ENCODE data around the gene LEMD3.

LEMD3 gene

DNA sequence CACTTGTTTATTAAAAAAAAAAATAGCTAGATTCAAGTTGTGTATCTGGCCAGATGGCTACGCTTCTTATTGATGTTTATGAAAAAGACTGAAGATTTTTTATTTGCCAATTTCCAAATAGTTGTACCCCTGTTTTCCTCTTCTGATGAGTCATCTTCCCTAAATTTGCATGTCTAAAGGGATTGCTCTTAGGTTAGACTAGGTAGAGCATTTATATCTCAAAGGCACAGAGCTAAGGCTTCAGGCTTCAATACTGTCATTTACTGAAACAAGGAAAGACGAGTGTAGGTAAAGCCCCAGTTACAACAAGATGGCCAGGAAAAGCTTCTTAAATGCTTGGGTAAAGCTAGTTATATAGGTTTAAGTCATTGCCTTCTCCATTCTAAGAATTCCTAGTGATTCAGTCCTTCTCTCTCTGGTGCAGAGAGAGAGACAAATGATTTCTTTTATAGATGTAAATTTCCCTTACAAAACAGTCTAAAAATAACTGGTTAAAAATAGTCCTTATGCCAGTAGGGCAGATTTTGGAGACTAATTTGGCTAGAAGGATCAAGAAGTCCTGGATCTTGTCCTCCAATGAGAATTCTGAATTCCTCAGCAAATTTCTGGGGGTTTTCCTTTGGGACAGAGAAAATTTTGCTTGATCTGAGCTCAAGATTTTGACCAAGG, 26.1 kb downstream of the LEMD3 start:
- no peak for TF ChIP-seq FOXP2 (optimal IDR thresholded peaks at IDR 0.05; ENCODE audit: borderline replicate concordance, extremely low read depth, extremely low read length, insufficient read depth)
- TF ChIP-seq POLR2AphosphoS5 (IDR thresholded peaks at IDR 0.05; ENCODE audit: low read depth, low read length): no peak
- no peak for TF ChIP-seq REST (IDR thresholded peaks at IDR 0.05; ENCODE audit: insufficient read depth in 1 of 2, low read depth in 2 of 2, low read length in 2 of 2)
- no peak for TF ChIP-seq SIN3A (IDR thresholded peaks at IDR 0.05; ENCODE audit: borderline replicate concordance, insufficient read depth, low read length)
- TF ChIP-seq TAF1 (IDR thresholded peaks at IDR 0.05; ENCODE audit: borderline replicate concordance, insufficient read depth, low read length): no peak

DNA sequence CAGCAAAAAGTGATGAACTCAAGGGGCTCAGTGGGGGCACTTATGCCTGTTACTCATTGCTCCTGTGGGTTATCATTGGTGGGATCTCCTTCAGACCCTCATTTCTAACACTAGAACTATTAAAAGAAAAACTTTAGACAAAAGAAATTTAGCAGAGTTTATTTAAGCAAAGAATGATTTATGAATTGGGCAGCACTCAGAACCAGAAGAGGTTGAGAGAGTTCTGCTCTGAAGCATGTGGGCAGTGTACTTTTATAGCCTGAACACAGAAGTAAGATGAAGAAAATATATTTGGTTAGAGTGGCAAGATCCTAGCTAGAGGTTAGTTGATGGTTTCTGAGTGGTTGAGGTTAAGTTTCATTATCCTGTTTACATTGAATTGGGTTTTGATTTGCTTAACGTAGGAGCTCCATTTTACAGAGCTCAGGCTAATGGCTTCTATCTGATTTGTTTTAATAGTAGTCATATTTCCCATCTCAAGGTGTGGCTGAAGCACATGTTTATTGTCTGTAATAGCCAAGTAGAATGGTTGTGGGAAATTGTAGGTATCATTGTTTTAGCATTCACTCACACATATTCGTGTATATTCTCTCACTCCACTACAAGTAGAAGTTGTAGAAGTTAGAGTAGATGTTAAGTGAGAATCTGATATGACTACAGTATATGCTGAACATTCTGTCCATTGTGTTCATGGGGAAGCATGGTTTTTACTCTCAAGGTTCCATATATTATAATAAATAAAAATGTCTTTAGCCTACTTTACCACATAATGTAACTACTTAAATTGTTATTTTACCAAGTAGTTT, 27.6 kb downstream of the LEMD3 start:
- TF ChIP-seq SIN3A (IDR thresholded peaks at IDR 0.05; ENCODE audit: borderline replicate concordance, insufficient read depth, low read length) (no peak), REST (IDR thresholded peaks at IDR 0.05; ENCODE audit: insufficient read depth in 1 of 2, low read depth in 2 of 2, low read length in 2 of 2) (no peak), FOXP2 (optimal IDR thresholded peaks at IDR 0.05; ENCODE audit: borderline replicate concordance, extremely low read depth, extremely low read length, insufficient read depth) (no peak), POLR2AphosphoS5 (IDR thresholded peaks at IDR 0.05; ENCODE audit: low read depth, low read length) (no peak), TAF1 (IDR thresholded peaks at IDR 0.05; ENCODE audit: borderline replicate concordance, insufficient read depth, low read length) (no peak)

GRCh38 chr12:65199604-65200003, 30.2 kb downstream of the LEMD3 start:
- TF ChIP-seq FOXP2 (optimal IDR thresholded peaks at IDR 0.05; ENCODE audit: borderline replicate concordance, extremely low read depth, extremely low read length, insufficient read depth): no peak
- TF ChIP-seq SIN3A (IDR thresholded peaks at IDR 0.05; ENCODE audit: borderline replicate concordance, insufficient read depth, low read length): no peak
- TF ChIP-seq REST (IDR thresholded peaks at IDR 0.05; ENCODE audit: insufficient read depth in 1 of 2, low read depth in 2 of 2, low read length in 2 of 2): no peak
- TF ChIP-seq POLR2AphosphoS5 (IDR thresholded peaks at IDR 0.05; ENCODE audit: low read depth, low read length): no peak
- no peak for TF ChIP-seq TAF1 (IDR thresholded peaks at IDR 0.05; ENCODE audit: borderline replicate concordance, insufficient read depth, low read length)

GRCh38 chr12:65200007-65200665, 30.8 kb downstream of the LEMD3 start:
- TF ChIP-seq REST (IDR thresholded peaks at IDR 0.05; ENCODE audit: insufficient read depth in 1 of 2, low read depth in 2 of 2, low read length in 2 of 2) (no peak), TAF1 (IDR thresholded peaks at IDR 0.05; ENCODE audit: borderline replicate concordance, insufficient read depth, low read length) (no peak), FOXP2 (optimal IDR thresholded peaks at IDR 0.05; ENCODE audit: borderline replicate concordance, extremely low read depth, extremely low read length, insufficient read depth) (no peak), SIN3A (IDR thresholded peaks at IDR 0.05; ENCODE audit: borderline replicate concordance, insufficient read depth, low read length) (no peak), POLR2AphosphoS5 (IDR thresholded peaks at IDR 0.05; ENCODE audit: low read depth, low read length) (no peak)
